Lung (tissue), 12 donors: ENCODE results near the gene CD46. TPM values are rescaled to one million over a fixed set of nuclear protein-coding genes. Genes with fewer than 3 reads are reported as not detected.
"Not testable (repeated sequence)": the region's sequence is repeated elsewhere in the genome, so short reads cannot be mapped to it uniquely, and the experiment has no call there.

Source experiments
- ATAC-seq: fragments of 200-7000 bp; cut with Tn5 transposase; one replicate; pipeline ENCODE4 v1.9.1; 2020; ENCODE audit warnings: moderate number of reproducible peaks; ENCODE audit not compliant: insufficient read depth, low FRiP score
- DNase-seq, 3 donors: peaks; one replicate each; pipeline ENCODE4 v3.0.0-alpha.2; 2013 to 2017
- H3K27ac ChIP-seq, 2 donors: one replicate each; pipeline ENCODE4 v1.5.1; 2013; ENCODE audit warnings: mild to moderate bottlenecking in 2 of 2, moderate library complexity in 2 of 2, control low read depth in 1 of 2, inconsistent platforms in 1 of 2, low read depth in 1 of 2, low read length in 1 of 2
- H3K27me3 ChIP-seq, 3 donors: one replicate each; pipeline ENCODE4 v1.5.1; 2013; ENCODE audit warnings: low read length in 2 of 3; ENCODE audit not compliant: control insufficient read depth in 3 of 3, insufficient read depth in 3 of 3
- H3K36me3 ChIP-seq, 4 donors: one replicate each; pipeline ENCODE4 v1.5.1; 2013; ENCODE audit warnings: low read length in 4 of 4, mild to moderate bottlenecking in 1 of 4, moderate library complexity in 1 of 4; ENCODE audit not compliant: control insufficient read depth in 4 of 4, insufficient read depth in 4 of 4
- H3K4me1 ChIP-seq, 5 donors: one replicate each; pipeline ENCODE4 v1.5.1; 2013; ENCODE audit warnings: low read length in 5 of 5, mild to moderate bottlenecking in 2 of 5, moderate library complexity in 1 of 5; ENCODE audit not compliant: control insufficient read depth in 5 of 5, insufficient read depth in 5 of 5
- H3K4me3 ChIP-seq: one replicate; pipeline ENCODE4 v1.5.1; 2013; ENCODE audit warnings: mild to moderate bottlenecking, control low read depth, moderate library complexity
- H3K9ac ChIP-seq, 2 donors: one replicate each; pipeline ENCODE4 v1.5.1; 2013; ENCODE audit warnings: low read length in 2 of 2, control low read depth in 1 of 2; ENCODE audit not compliant: insufficient read depth in 1 of 2
- H3K9me3 ChIP-seq, 4 donors: one replicate each; pipeline ENCODE4 v1.5.1; 2013; ENCODE audit warnings: low read length in 3 of 4, mild to moderate bottlenecking in 1 of 4, moderate library complexity in 1 of 4; ENCODE audit not compliant: control insufficient read depth in 4 of 4, insufficient read depth in 3 of 4
- CTCF ChIP-seq: IDR thresholded peaks from 2 replicates; pipeline ENCODE4 v1.5.1; 2012; ENCODE audit warnings: mild to moderate bottlenecking; ENCODE audit errors: control extremely low read depth, extremely low read depth
- WGBS, 2 donors: extraction: QIAGEN DNeasy Blood & Tissue Kit; methylation state at CpG; one replicate each; pipeline ENCODE4 v1.1.7; 2013; 5-methylcytosine and 5-hydroxymethylcytosine counted together
- polyA plus RNA-seq, 2 donors: library from polyadenylated mRNA; stranded (reverse); fragments of 200-250 nt; gene quantifications; one replicate each; pipeline ENCODE4 v1.2.1, GENCODE V29; 2013
- total RNA-seq, 2 donors: library from RNA; depleted of rRNA in 1 of 2; stranded (reverse); fragments of >200 nt in 1 of 2; gene quantifications; one replicate each; pipeline ENCODE4 v1.2.1, GENCODE V29; 2014 to 2021
- donor health status: control.
- donor health status: control.
- donor health status: Bipolar disorder and iron deficiency.
- donor health status: healthy.
- donor health status: DM: yes; HTN: yes; CAD: no.

Gene CD46
- total and polyA plus RNA-seq, 4 donors: 157 to 420 (median 215) TPM

DNA sequence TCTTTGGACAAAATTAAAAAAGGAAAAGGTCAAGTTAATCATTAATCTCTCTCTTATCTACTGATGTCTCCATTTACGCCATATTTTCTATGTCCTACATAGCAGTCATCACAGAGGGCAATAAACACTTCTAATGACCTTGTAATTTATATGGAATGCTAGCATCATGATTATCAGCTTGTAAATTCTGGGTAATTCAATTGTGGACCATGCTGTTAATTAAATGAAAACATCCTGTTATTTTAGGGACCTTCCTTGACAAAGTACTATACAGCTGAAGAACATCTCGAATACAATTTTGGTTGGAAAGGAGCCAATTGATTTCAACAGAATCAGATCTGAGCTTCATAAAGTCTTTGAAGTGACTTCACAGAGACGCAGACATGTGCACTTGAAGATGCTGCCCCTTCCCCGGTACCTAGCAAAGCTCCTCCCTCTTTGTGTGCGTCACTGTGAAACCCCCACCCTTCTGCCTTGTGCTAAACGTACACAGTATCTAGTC, 13.6 kb upstream of the CD46 start:
- H3K27me3 ChIP-seq, H3K9me3 ChIP-seq, H3K4me3 ChIP-seq, H3K4me1 ChIP-seq, H3K27ac ChIP-seq, H3K9ac ChIP-seq, H3K36me3 ChIP-seq: not testable (repeated sequence)
- 30 to 54% methylated on average over 6 of the region's 6 CpGs for WGBS, 2 donors
- DNase-seq: peak in 2 of 3 donors; percentile 12 to 23
- ATAC-seq: peak; percentile 34

DNA sequence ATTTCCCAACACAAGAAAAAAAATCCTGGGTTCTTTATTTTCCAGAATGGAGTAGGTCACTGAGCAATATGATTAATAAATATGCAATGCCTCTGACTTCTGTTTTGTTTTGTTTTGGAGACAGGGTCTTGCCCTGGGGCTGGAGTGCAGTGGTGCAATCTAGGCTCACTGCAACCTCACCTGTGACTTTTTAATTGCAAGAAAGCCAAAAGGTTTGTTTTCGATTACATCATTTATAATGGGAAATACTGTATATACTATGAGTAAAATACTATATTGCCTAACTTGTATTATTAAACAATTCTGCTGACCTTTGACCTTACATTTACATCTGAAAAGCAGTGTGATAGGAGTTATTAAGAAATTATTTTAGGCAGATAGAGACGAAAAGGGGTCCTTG, 11.6 kb upstream of the CD46 start:
- 85 to 100% methylated on average over 2 of the region's 2 CpGs for WGBS, 2 donors
- no peaks in the 10 kb centered on the region for H3K36me3 ChIP-seq
- no peak overlapping the region for H3K9ac ChIP-seq
- H3K4me3 ChIP-seq: no peak overlapping the region
- no peaks in the 10 kb centered on the region for H3K4me1 ChIP-seq
- ATAC-seq (no peak), DNase-seq (no peak)
- H3K27ac ChIP-seq: no peak overlapping the region
- no peak for TF ChIP-seq CTCF
- no peaks in the 10 kb centered on the region for H3K27me3 ChIP-seq
- H3K9me3 ChIP-seq: no peaks in the 10 kb centered on the region

DNA sequence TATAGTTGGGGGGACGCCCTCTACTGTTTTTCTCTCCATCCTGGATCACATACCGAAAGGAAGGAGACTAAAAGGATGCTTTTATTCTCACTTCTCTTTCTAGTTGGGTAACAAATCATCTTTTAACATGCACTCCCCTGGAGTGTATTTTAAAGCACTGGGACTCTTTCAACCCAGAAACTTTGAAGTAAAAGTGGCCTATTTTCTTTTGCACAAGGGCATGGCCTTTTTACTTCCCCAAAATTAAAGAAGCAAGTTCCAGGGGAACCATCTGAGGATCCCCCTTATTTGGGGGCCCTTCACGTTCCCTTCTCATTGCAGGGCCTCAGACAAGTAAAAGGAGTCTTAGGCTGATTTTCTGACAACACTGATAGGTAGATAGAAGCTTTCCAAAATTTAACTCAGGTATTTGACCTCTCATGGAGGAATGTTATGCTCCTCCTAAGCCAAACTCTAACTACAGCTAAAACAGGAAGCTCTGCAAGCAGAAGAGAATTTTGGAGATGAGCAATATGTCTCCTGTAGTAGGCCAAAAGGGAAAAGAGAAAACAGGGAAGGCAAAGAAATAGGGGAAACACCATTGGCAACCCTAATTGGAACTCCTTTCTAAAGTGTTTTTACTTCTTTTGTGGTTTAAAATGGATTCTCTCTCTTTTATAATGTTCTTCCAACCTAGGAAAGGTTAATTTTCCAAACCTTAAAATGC, 8.9 kb upstream of the CD46 start:
- DNase-seq (no peak), ATAC-seq (no peak)
- peaks cover 0 to 2% (median 0%) of the 10 kb centered on the region in 5 donors for H3K4me1 ChIP-seq
- H3K9me3 ChIP-seq: no peaks in the 10 kb centered on the region
- H3K9ac ChIP-seq: no peak overlapping the region
- 82 to 84% methylated on average over 3 of the region's 3 CpGs for WGBS, 2 donors
- no peaks in the 10 kb centered on the region for H3K27me3 ChIP-seq
- H3K4me3 ChIP-seq: no peak overlapping the region
- no peak overlapping the region for H3K27ac ChIP-seq
- H3K36me3 ChIP-seq: no peaks in the 10 kb centered on the region
- TF ChIP-seq CTCF: no peak

GRCh38 chr1:207744000-207744534, 7.8 kb upstream of the CD46 start:
- DNase-seq: no peak
- 80 to 85% methylated on average over 4 of the region's 4 CpGs for WGBS, 2 donors
- H3K9me3 ChIP-seq: no peaks in the 10 kb centered on the region
- no peak overlapping the region for H3K4me3 ChIP-seq
- TF ChIP-seq CTCF: no peak
- no peaks in the 10 kb centered on the region for H3K27me3 ChIP-seq
- peaks cover 0 to 4% (median 0%) of the 10 kb centered on the region in 5 donors for H3K4me1 ChIP-seq
- no peak overlapping the region for H3K9ac ChIP-seq
- H3K27ac ChIP-seq: no peak overlapping the region
- no peak for ATAC-seq
- no peaks in the 10 kb centered on the region for H3K36me3 ChIP-seq
